ENCODE measurements around the gene DDN.

Gene DDN

DNA sequence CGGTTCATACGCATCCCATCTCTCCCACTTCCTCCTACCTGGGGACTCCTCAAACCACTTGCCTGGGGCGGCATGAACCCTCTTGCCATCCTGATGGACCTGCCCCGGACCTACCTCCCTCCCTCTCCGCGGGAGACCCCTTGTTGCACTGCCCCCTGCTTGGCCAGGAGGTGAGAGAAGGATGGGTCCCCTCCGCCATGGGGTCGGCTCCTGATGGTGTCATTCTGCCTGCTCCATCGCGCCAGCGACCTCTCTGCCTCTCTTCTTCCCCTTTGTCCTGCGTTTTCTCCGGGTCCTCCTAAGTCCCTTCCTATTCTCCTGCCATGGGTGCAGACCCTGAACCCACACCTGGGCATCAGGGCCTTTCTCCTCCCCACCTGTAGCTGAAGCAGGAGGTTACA is 17.4 kb downstream of the DDN start:
- DNase-seq (ENCODE audit: low spot score) = no peak

DNA sequence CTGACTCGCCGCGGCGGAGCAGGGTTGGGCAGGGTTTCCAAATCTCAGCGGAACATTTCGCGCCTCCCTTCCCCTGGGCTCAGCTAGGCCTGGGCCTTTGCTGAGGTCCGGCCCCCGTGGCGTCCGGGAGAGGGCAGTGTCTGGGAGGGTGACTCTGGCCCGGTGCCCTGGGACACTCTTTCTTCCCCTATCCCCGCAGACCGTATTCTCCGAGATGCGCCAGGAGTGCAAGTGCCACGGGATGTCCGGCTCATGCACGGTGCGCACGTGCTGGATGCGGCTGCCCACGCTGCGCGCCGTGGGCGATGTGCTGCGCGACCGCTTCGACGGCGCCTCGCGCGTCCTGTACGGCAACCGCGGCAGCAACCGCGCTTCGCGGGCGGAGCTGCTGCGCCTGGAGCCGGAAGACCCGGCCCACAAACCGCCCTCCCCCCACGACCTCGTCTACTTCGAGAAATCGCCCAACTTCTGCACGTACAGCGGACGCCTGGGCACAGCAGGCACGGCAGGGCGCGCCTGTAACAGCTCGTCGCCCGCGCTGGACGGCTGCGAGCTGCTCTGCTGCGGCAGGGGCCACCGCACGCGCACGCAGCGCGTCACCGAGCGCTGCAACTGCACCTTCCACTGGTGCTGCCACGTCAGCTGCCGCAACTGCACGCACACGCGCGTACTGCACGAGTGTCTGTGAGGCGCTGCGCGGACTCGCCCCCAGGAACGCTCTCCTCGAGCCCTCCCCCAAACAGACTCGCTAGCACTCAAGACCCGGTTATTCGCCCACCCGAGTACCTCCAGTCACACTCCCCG is 18.0 kb downstream of the DDN start:
- no peak for DNase-seq (ENCODE audit: low spot score)

DNA sequence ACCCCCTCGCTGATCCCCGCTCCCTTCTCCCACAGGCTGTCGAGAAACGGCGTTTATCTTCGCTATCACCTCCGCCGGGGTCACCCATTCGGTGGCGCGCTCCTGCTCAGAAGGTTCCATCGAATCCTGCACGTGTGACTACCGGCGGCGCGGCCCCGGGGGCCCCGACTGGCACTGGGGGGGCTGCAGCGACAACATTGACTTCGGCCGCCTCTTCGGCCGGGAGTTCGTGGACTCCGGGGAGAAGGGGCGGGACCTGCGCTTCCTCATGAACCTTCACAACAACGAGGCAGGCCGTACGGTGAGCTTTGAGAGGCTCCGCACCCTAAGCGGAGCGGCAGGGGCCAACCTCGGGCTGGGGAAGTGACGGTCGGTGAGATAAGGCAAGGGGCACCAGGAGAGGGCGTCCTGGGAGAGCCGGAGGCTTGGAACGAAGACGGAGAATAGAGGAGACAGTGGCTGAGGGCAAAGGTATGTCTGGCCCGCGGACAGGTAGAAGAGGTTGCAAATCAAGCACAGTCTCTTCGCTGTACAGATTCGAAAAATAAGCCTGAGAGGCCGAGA is 18.7 kb downstream of the DDN start:
- no peak for DNase-seq (ENCODE audit: low spot score)

DNA sequence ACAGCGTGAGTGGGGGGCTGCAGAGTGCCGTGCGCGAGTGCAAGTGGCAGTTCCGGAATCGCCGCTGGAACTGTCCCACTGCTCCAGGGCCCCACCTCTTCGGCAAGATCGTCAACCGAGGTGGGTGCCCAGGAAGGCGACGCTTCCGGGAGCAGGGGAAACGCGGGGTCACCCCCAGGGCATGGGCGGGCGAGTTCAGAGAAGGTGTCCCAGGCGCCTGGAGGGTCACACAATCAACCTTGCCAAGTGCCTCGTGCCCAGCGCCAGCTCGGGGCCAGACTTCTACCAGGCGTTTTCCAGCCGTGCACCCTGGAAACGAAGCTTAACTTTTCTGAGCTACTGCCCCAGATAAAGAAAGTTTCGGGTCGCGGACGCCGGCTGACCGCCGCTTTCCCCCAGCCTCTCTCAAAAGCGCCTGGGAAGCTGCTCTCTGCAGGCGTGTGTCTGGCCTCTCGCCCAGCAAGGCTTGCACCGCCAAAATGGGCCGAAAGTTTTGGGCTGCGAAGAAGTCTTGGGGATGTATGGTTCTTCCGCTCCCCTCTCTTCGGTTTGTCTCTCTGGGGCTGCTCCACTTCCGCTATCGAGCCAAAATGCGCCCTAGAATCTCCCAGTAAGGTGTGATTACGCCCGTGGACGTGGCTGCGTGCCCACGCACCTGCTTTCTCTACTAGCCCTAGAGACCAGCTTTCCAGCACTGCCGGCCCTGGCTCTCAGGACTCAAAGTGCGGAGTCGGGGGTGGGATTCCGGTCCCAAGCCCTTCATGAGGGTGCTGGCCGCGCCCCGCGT is 19.4 kb downstream of the DDN start:
- no peak for DNase-seq (ENCODE audit: low spot score)

DNA sequence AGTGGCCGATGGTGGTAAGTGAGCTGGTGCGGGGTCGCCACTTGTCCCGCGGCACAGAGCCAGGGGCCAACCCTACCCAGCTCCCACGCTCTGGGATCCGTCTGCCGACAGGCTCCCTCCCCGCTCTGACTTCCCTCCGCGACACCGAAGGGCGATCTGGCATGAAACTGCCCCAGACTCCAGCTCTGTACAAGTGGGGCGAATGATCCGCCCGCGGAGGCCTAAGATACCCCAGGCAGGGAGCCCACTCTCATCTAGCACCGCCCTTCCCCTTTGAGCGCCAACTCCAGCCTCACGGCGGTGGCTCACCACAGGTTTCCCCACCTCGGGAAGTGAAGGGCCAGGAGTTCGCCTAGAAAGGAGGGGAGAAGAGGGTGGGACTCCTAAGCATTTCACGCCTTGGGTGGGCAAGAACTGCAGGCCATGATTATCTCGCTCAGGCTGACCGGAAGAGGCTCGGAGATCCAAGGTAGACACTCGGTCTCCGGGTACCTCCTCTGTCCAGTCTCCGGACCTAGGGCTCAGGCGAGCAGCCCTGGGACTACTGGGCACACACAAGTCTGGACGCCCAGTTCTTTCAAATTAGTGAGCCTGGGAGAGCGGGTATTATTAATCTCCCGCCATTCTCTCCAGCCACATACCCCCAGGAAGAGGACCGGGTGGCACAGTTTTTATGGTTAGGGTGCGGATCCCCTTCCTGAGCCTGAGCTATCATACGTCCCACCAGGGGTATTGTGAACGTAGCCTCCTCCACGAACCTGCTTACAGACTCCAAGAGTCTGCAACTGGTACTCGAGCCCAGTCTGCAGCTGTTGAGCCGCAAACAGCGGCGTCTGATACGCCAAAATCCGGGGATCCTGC is 20.2 kb downstream of the DDN start:
- DNase-seq (ENCODE audit: low spot score) = no peak

DNA sequence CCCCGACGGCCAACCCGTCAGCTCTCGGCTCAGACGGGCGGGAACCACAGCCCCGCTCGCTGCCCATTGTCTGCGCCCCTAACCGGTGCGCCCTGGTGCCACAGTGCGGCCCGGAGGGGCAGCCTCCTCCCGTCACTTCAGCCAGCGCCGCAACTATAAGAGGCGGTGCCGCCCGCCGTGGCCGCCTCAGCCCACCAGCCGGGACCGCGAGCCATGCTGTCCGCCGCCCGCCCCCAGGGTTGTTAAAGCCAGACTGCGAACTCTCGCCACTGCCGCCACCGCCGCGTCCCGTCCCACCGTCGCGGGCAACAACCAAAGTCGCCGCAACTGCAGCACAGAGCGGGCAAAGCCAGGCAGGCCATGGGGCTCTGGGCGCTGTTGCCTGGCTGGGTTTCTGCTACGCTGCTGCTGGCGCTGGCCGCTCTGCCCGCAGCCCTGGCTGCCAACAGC is 20.9 kb downstream of the DDN start, which contains the start of gene WNT1:
TSS of gene WNT1 (plus strand) at position 32 of the 450 bp plus-strand sequence. CDS start at position 361, 329 bp downstream.
- DNase-seq (ENCODE audit: low spot score) = no peak

DNA sequence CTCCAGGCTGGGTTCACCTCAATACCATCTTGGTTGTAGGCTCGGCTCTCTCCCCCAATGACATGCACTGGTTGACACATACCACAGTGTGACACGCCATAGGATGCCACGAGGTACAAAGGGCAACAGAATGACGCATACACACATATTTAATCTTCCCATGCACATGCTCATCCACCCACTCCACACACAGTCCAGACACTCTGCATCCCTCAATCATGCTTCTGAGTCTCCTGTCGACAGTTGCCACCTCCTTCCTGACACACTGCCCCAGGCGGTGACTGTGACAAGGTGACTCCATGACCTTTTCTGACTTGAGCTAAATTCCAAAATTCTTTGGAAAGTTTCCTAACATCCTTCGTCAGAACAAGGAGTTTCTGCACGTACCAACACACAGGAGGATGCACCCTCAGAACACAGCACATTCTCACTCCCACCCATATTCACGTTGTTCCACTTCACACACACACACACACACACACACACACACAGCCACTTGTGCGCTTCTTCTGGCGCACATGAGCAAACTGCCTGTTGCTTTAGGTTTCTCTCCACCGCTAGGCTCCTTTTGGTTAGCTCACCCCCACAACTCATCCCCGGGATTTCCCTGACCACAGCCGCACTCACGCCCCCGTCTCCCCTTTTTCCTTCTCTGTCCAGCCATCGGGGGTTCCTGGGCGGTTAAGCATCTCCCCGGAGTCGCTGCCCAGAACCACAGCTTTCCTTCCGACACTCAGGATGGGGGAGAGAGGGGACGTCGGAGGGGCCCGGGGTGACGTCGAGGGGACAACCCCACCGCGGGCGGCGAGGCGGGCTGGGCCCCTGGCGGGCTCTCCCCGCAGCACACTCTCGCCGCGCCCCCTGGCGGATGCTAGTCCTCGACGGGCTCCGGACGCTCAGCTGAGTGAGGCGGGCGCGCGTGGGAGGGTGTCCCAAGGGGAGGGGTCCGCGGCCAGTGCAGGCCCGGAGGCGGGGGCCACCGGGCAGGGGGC is 21.6 kb downstream of the DDN start:
- DNase-seq (ENCODE audit: low spot score) = no peak

DNA sequence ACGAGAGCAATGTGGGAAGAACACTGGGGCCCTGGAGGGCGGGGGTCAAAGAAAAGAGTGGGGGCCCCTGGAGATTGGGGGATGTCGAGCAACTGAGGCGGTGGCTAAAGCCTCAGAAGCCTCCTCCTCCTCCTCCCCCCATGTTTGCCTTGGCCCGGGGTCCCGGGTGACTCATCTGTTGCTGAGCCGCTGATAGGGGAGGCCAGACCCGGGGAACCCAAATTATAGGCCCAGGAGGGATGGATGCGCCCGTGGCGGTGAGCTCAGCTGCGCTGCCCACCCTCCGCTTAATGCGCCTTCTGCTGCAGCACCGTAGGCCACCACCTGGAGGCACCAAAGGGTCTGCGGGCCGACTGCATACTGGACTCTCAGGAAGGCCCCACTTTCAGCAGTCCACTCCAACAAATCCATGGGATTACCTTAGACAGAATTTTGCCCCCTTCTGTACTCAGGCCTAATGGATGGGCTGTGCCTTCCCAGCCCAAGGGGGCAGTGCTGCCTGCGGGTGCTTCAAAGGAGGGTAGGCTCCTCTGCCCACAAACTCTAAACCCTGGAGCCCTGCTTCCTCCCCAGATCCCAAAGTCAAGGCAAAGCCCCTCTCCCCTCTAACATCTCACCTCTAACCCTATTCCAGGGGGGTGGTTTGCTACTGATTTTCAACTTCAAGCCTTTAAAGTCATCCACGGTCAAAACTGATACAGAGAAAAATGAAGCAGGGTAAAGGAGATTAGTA is 25.1 kb downstream of the DDN start:
- no peak for DNase-seq (ENCODE audit: low spot score)

DNA sequence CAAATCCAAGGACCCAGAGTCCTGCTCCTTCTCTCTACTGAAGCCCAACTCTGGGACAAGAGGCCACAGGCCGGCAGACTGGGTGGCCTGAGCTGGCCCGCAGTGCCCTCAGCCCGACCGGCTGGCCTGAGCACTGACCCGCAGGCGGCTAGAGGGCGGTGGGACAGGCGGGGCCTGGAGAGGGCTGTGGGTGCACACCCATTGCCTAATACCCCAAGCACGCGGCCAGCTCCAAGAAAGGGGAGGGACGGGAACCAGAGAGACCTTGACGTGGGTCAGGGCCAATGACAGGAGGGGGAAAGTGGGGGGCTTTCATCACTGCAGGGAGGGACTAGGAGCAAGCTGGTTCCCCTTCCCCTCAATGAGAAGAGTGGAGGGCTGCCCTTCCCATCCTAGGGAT is 25.6 kb downstream of the DDN start:
- no peak for DNase-seq (ENCODE audit: low spot score)

DNA sequence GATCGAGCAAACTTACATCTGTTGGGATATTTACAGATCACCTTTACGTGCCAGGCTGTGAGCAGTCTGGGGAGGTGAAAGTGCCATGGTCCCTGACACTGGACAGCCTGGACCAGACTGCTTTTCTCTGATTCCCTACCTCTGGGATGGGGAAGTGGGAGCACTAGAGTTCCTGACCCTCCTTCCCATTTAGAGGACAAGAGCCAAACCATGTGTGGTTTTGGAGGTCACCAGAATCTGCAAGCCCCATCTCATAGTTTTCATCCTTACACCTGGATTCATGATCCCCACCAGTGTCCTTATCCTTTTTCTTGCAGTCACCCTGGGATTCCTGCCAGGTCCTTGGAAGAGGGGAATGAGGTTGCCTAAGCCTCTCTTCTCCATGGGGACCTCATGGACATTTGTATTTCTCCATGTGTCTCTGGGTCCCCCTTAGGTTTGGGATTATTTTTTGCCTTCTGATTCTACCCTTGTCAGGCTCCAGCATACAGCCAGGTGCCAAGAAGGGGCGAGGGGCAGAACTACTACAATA is 26.2 kb downstream of the DDN start:
- DNase-seq (ENCODE audit: low spot score) = no peak

DNA sequence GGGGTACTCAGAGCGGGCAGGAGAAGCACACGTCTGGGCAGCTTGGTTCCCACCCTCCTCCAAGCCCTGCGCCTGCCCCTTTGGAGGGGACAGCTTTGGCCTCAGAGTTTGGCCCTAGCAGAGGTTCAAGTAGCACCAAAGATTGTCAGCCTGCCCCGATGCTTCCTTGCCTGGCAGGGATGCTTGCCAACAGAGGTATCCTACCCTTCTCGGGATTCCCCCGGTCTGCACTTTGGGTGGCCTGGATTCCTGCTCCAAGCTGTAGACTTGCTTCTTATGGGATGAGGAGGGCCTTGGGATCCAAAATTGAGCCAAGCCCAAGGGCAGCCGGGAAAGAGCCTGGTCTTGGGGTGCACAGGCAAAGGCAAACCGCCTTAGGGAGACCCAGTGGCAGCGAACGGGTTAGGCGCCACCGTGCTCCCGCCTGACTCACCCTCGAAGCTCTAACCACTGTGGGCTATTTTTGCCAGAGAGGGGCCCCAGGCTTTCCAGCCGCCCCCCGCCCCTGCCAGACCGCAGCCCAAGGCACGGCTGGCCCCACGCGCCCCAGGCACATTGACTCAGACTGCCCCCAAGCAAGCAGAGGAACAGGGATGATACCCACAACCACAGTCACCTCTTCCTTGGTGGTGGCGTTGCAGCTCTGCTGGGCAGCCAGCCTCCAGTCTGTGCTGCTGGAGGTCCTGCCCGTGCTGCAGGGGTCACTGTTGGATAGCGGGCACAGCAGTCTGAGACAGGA is 26.8 kb downstream of the DDN start:
- DNase-seq (ENCODE audit: low spot score) = no peak

DNA sequence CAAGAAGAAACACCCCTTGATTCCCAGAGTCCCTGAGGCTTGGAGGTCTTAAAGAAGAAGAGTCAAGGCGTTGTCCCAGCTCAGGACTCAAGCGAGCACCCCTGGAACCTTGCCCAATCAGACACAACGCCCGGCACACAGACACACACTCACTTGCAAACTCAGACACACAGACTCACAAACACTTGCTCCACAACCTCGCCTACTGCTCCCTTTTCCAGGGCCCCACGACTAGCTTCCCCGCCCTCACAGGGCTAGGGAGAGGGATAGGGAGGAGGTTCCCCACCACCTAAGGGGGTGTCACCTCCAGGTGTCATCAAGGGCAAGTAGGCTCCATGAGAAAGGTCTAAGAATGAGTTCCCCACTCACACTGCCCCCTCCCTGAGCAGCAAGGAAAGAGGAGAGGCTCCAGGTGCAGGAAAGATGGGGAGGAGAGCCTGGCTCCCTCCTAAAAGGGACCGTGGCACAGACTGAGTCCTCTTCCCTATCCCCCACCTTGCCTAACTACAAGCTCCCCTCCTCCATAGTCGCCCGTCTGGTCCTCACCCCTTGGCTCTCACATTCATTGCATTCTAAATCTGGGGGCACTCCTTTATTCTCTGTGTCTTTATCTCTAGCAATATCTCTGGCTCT is 28.4 kb downstream of the DDN start:
- no peak for DNase-seq (ENCODE audit: low spot score)

DNA sequence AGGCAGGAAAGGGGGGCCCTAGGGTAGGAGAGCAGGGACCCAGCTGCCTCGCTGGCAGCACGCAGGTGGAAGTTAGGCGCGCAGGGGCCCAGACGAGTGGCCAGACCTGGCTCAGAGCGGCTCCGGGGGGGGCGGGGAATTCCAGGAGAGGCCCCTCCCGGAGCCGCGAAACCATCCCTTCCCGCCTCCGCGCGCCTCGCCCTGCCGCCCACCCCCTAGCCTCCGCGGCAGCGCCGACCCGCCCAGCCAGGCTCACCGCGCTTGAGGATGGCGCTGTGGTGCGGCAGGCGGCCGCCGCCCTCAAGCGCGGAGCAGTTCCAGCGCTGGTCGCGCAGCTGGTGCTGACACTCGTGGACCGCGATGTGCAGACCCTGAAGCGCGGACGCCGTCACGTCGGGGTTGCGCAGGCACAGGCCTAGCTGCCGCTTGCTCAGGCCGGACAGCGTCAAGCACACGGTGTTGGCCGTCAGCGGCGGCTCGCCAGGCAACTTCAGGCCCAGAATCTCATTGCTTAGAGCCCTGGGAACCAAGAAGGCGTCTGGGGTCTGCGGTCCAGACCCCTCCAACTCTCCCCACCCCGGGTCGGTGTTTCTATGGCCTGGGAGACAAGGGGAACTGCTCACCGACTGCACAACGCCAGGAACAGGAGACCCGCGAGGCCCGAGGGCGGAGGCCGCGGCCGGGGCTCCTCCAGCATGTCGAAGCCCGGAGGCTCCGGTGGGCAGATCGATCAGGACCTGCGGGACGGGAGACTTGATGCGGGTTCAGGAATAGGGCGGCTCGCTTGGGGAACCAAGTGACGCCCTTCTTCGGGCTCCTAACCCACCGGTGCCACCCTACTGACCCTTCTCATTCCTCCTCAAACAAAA is 29.1 kb downstream of the DDN start:
- DNase-seq (ENCODE audit: low spot score) = no peak

DNA sequence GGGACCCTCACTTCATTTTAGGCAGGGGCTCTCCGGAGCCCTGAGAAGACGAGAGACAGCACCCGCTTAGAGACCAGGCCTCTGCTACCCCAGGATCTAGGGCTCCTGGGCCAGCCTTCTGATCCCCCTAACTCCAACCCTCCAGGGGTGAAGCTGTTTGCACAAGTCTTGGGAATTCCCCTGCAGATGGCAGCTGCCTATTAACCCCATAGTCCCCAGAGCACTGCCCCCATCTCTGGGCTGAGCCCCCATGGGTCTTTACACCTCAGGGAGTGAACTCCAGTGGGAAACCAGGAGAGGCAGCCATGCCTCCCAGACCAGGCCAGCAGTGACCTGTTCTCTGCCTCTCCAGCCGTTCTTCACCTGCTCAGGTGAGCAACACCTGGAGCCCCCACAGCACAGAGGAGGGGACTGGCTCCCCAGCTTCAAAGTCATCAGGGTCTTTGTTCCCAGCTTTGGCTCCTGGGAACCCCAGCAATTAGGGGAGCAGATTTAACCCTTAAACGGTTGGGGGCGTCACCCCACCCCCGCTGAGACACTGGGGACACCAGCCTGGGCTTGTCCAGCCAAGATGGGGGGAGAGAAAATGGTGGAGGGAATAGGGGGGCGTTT is 29.9 kb downstream of the DDN start:
- DNase-seq (ENCODE audit: low spot score) = no peak

DNA sequence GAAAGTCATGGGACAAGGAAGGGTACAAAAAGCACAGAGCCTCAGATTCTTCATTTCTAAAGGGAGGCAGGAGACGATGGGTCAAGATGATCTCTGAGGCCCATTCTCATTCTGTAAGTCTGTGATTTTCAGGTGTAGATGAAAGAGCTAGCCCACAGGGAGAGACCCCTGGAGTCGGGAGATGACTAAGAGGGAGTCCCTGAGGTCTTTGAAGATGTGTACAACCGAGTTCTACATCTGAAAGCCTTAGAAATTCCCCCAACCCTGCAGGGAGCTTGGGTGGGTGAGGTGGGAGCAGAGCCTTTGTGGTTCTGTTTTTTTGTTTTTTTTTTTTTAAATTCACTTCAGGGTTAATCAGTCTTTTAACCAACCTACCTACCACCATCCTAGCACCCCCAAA is 30.7 kb downstream of the DDN start:
- DNase-seq (ENCODE audit: low spot score) = no peak

DNA sequence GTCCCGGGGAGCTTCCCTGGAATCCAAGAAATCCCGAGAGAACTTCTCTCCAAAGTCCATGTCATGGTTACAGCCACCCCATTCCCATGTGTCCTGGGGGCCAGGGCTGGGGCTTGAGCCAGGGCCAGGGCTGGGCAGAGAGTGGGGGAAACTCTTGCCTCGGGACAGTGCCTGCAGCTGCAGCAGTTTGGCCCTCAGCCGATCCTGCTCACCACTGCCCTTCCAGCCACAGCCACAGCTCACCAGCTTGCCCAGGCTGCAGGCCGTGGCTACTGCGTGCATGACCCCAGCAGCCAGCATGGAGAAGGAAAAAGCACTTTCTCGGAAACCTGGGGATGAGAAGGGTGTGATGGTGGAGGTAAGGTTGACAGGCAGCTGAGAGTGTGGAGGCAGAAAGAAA is 31.2 kb downstream of the DDN start:
- DNase-seq (ENCODE audit: low spot score) = no peak
